Measurements from ENCODE around the gene CACNA1H.

GRCh38 chr16:1141191-1141590, 11.7 kb upstream of the CACNA1H start:
- TF ChIP-seq CTCF (IDR thresholded peaks at IDR 0.05; ENCODE audit: low read depth, low read length) (no peak), POLR2A (IDR thresholded peaks at IDR 0.05; ENCODE audit: extremely low read depth, insufficient read length) (no peak)
